Measurements from ENCODE around the gene TNFRSF19.

The TNFRSF19 gene

GRCh38 chr13:23692816-23693215 lies 122.6 kb downstream of the TNFRSF19 start:
- DNase-seq = no peak

- no peak for DNase-seq
Observed at GRCh38 chr13:23695196-23695595, 125.0 kb downstream of the TNFRSF19 start.

GRCh38 chr13:23695711-23696464 lies 125.7 kb downstream of the TNFRSF19 start:
- peak; percentile 14 for DNase-seq

GRCh38 chr13:23696610-23697009 lies 126.4 kb downstream of the TNFRSF19 start:
- no peak for DNase-seq

GRCh38 chr13:23697772-23698313 lies 127.6 kb downstream of the TNFRSF19 start:
- DNase-seq = no peak

- no peak for DNase-seq
Observed at GRCh38 chr13:23699271-23699670, 129.1 kb downstream of the TNFRSF19 start.

- no peak for DNase-seq
Observed at GRCh38 chr13:23701186-23701585, 131.0 kb downstream of the TNFRSF19 start.

GRCh38 chr13:23701636-23702035 lies 131.4 kb downstream of the TNFRSF19 start:
- no peak for DNase-seq

GRCh38 chr13:23703246-23703860 lies 133.1 kb downstream of the TNFRSF19 start:
- DNase-seq = no peak

GRCh38 chr13:23705583-23705982 lies 135.4 kb downstream of the TNFRSF19 start:
- no peak for DNase-seq

- peak; percentile 9 for DNase-seq
Observed at GRCh38 chr13:23707674-23708073, 137.5 kb downstream of the TNFRSF19 start.

GRCh38 chr13:23709536-23709935 lies 139.3 kb downstream of the TNFRSF19 start:
- no peak for DNase-seq

- DNase-seq = no peak
Observed at GRCh38 chr13:23710366-23710765, 140.2 kb downstream of the TNFRSF19 start.

GRCh38 chr13:23711355-23711754 lies 141.1 kb downstream of the TNFRSF19 start:
- no peak for DNase-seq

- DNase-seq = no peak
Observed at GRCh38 chr13:23714672-23715071, 144.5 kb downstream of the TNFRSF19 start.

GRCh38 chr13:23715092-23715761 lies 145.0 kb downstream of the TNFRSF19 start:
- DNase-seq = no peak

GRCh38 chr13:23715762-23716235 lies 145.6 kb downstream of the TNFRSF19 start:
- peak; percentile 44 for DNase-seq

- DNase-seq = no peak
Observed at GRCh38 chr13:23716401-23716800, 146.2 kb downstream of the TNFRSF19 start.

GRCh38 chr13:23718996-23719395 lies 148.8 kb downstream of the TNFRSF19 start:
- no peak for DNase-seq

GRCh38 chr13:23722726-23723453 lies 152.7 kb downstream of the TNFRSF19 start:
- DNase-seq = no peak

- DNase-seq = no peak
Observed at GRCh38 chr13:23723471-23723870, 153.3 kb downstream of the TNFRSF19 start.

GRCh38 chr13:23724196-23724970 lies 154.2 kb downstream of the TNFRSF19 start:
- no peak for DNase-seq
